ENCODE measurements around the gene SYT5.

The SYT5 gene

GRCh38 chr19:55175117-55175867 lies 4.8 kb downstream of the SYT5 start:
- Histone ChIP-seq H3K27ac (ENCODE audit: low read depth, low read length) (no peak overlapping the region), H3K4me2 (ENCODE audit: low read length) (no peak overlapping the region)

GRCh38 chr19:55174425-55175116 lies 5.5 kb downstream of the SYT5 start:
- H3F3A ChIP-seq (ENCODE audit: control insufficient read depth, insufficient read depth): no peaks in the 10 kb centered on the region
- H3K36me3 ChIP-seq (ENCODE audit: control insufficient read depth, low read length): no peaks in the 10 kb centered on the region
- H3K27me3 ChIP-seq (ENCODE audit: control insufficient read depth, low read length): peaks cover 16% of the 10 kb centered on the region

More at GRCh38 chr19:55175117-55175867, 4.8 kb downstream of the SYT5 start:
- Histone ChIP-seq H3K36me3 (ENCODE audit: control insufficient read depth, low read length) (no peaks in the 10 kb centered on the region), H3K4me3 (ENCODE audit: low read length) (no peak overlapping the region), H3K4me1 (ENCODE audit: control insufficient read depth, low read length) (peaks cover 39% of the 10 kb centered on the region), H3K9me2 (replicated peaks; ENCODE audit: control insufficient read depth, low read length) (no peaks in the 10 kb centered on the region), H3K79me2 (ENCODE audit: control insufficient read depth, low read length) (no peaks in the 10 kb centered on the region), H3K27me3 (ENCODE audit: control insufficient read depth, low read length) (peaks cover 22% of the 10 kb centered on the region), H4K20me1 (ENCODE audit: control insufficient read depth, insufficient read depth, low read depth, low read length) (no peaks in the 10 kb centered on the region; the same call in 1 of the 2 replicates), H3K9me3 (ENCODE audit: control insufficient read depth, insufficient read depth, low read length) (peaks cover 21% of the 10 kb centered on the region; the same call in 1 of the 2 replicates), H3F3A (ENCODE audit: control insufficient read depth, insufficient read depth) (no peaks in the 10 kb centered on the region)
- TF ChIP-seq CTCF (IDR thresholded peaks at IDR 0.05; ENCODE audit: low read depth, low read length, poor library complexity, severe bottlenecking): no peak
- no peak for TF ChIP-seq EZH2phosphoT487 (IDR thresholded peaks at IDR 0.05; ENCODE audit: borderline replicate concordance, low read length)

DNA sequence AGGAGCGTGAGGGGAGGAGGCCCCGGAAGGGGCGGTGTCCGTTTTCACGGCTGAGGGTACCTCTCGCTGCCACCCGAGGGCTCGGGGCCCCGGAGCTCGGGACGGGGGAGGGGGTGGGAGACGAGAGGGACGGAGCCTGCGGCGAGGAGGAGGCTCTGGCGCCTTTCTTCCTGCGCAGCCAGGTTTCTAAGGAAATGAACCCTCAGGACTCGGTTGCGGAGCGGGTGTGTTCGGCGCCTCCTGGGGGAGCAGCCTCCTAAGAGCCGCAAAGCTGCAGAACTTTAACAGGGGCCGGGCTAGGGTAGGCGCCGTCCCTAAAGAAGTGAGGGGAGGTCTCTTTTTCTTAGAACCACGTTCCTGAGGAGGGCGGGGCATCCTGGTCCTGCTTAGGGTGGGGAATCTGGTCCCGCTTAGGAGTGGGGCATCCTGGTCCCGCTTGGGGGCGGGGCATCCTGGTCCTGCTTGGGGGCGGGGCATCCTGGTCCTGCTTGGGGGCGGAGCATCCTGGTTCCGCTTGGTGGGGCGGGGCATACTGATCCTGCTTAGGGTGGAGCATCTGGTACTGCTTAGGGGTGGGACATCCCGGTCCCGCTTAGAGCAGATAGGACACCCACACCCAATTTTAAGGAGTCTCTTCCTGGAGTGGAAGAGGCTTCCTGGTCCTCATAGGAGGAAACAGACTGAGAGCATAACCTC lies 6.2 kb downstream of the SYT5 start:
- Histone ChIP-seq H4K20me1 (ENCODE audit: control insufficient read depth, insufficient read depth, low read depth, low read length) (no peaks in the 10 kb centered on the region), H3K4me3 (ENCODE audit: low read length) (peak overlapping the region; percentile 77), H3K79me2 (ENCODE audit: control insufficient read depth, low read length) (no peaks in the 10 kb centered on the region), H3K27me3 (ENCODE audit: control insufficient read depth, low read length) (peaks cover 14% of the 10 kb centered on the region), H3K9me3 (ENCODE audit: control insufficient read depth, insufficient read depth, low read length) (peaks cover 21% of the 10 kb centered on the region; the same call in 1 of the 2 replicates), H3F3A (ENCODE audit: control insufficient read depth, insufficient read depth) (no peaks in the 10 kb centered on the region), H3K36me3 (ENCODE audit: control insufficient read depth, low read length) (no peaks in the 10 kb centered on the region), H3K27ac (ENCODE audit: low read depth, low read length) (no peak overlapping the region), H3K9me2 (replicated peaks; ENCODE audit: control insufficient read depth, low read length) (no peaks in the 10 kb centered on the region), H3K4me1 (ENCODE audit: control insufficient read depth, low read length) (peaks cover 24% of the 10 kb centered on the region), H3K4me2 (ENCODE audit: low read length) (peak overlapping the region; percentile 75)
- TF ChIP-seq CTCF (IDR thresholded peaks at IDR 0.05; ENCODE audit: low read depth, low read length, poor library complexity, severe bottlenecking) (peak; percentile 15), EZH2phosphoT487 (IDR thresholded peaks at IDR 0.05; ENCODE audit: borderline replicate concordance, low read length) (no peak)

More at GRCh38 chr19:55174425-55175116, 5.5 kb downstream of the SYT5 start:
- TF ChIP-seq CTCF (IDR thresholded peaks at IDR 0.05; ENCODE audit: low read depth, low read length, poor library complexity, severe bottlenecking) (no peak), EZH2phosphoT487 (IDR thresholded peaks at IDR 0.05; ENCODE audit: borderline replicate concordance, low read length) (no peak)
- Histone ChIP-seq H3K9me2 (replicated peaks; ENCODE audit: control insufficient read depth, low read length) (no peaks in the 10 kb centered on the region), H3K4me1 (ENCODE audit: control insufficient read depth, low read length) (peaks cover 31% of the 10 kb centered on the region), H3K4me3 (ENCODE audit: low read length) (peak overlapping the region; percentile 77), H3K9me3 (ENCODE audit: control insufficient read depth, insufficient read depth, low read length) (peaks cover 21% of the 10 kb centered on the region; the same call in 1 of the 2 replicates), H4K20me1 (ENCODE audit: control insufficient read depth, insufficient read depth, low read depth, low read length) (no peaks in the 10 kb centered on the region), H3K79me2 (ENCODE audit: control insufficient read depth, low read length) (no peaks in the 10 kb centered on the region), H3K4me2 (ENCODE audit: low read length) (peak overlapping the region; percentile 75), H3K27ac (ENCODE audit: low read depth, low read length) (no peak overlapping the region)
